ENCODE data around the gene OBSCN. TPM values are rescaled to one million over a fixed set of nuclear protein-coding genes. Genes with fewer than 3 reads are reported as not detected.

Gene OBSCN
- total and polyA plus RNA-seq, 10 of the 15 experiments (the other 5 are each of a cell fraction or from before 2014, with no cell fraction given): 0.01 to 0.36 (median 0.08) TPM; not detected in 2

DNA sequence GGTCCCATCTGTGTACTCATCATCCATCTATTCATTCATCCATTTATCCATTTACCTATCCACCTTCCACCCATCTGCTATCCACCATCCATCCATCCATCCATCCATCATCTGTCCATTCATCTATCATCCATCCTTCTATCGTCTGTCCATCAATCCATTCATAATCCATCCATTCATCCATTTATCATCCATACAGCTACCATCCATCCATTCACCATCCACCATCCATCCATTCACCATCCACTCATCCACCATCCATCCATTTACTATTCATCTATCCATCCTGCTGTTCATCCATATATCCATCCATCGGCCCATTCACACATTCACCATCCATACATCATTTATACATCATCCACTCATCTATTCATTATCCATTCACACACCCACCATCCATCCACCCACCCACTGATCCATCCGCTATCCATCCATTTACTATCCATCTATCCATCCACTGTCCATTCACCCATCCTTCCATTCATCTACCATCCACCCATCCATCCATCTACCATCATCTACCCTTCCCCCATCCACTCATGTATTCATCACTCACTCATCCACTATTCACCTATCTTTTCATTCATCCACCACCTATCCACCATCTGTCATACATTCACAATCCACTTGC lies 102.4 kb downstream of the OBSCN start:
- RAD21 ChIA-PET (ENCODE audit: unreplicated experiment): no interaction called here
- WGBS (ENCODE audit: insufficient coverage, insufficient replicate concordance, low lambda C conversion rate, missing lambda C conversion rate): 52% methylated on average over 3 of the region's 3 CpGs
- FAIRE-seq (no peak), ATAC-seq (no peak), DNase-seq (ENCODE audit: low read depth, low spot score) (no peak)
- Histone ChIP-seq H3K4me3 (no peak overlapping the region), H3K27me3 (replicated peaks in 1 of 2; ENCODE audit: control insufficient read depth in 2 of 2, insufficient read depth in 2 of 2, low read length in 1 of 2) (no peaks in the 10 kb centered on the region), H3K9me3 (replicated peaks; ENCODE audit: control insufficient read depth, insufficient read depth, low read length) (peaks cover 7% of the 10 kb centered on the region; the same call in 1 of the 3 replicates), H3K4me1 (ENCODE audit: control insufficient read depth, insufficient read depth, low read length) (no peaks in the 10 kb centered on the region), H2AFZ (ENCODE audit: control insufficient read depth, low read depth, low read length) (no peak overlapping the region), H4K20me1 (ENCODE audit: control insufficient read depth, insufficient read depth) (no peaks in the 10 kb centered on the region), H3K9ac (ENCODE audit: control insufficient read depth, insufficient read depth, low read length) (no peak overlapping the region), H3K4me2 (ENCODE audit: control insufficient read depth, insufficient read depth) (no peak overlapping the region), H3K79me2 (ENCODE audit: control insufficient read depth, insufficient read depth, low read length) (no peaks in the 10 kb centered on the region), H3K36me3 (ENCODE audit: control insufficient read depth in 2 of 2, insufficient read depth in 2 of 2, low read length in 1 of 2) (no peaks in the 10 kb centered on the region), H3K27ac (ENCODE audit: control insufficient read depth, insufficient read depth) (no peak overlapping the region)
- CTCF ChIA-PET: no interaction called here
- SMC1A ChIA-PET (ENCODE audit: uncharacterized antibody, unreplicated experiment): no interaction called here
- BruUV-seq (replicated peaks): no TSS peak
- TF ChIP-seq RCOR1 (conservative IDR thresholded peaks at IDR 0.05; ENCODE audit: low read depth, low read length) (no peak), RELB (IDR thresholded peaks at IDR 0.05; ENCODE audit: low read depth) (no peak), PML (IDR thresholded peaks at IDR 0.05; ENCODE audit: low read length) (no peak), EGR1 (IDR thresholded peaks at IDR 0.05; ENCODE audit: borderline replicate concordance in 1 of 2, low read depth in 2 of 2, low read length in 2 of 2) (no peak), PAX8 (IDR thresholded peaks at IDR 0.05) (no peak), ZNF622 (IDR thresholded peaks at IDR 0.05) (no peak), MAX (IDR thresholded peaks at IDR 0.05; ENCODE audit: low read depth, low read length) (no peak), CHD2 (IDR thresholded peaks at IDR 0.05; ENCODE audit: borderline replicate concordance, low read depth, low read length) (no peak), STAT1 (conservative IDR thresholded peaks at IDR 0.05) (no peak)
- TF ChIP-seq, protein P1, sequence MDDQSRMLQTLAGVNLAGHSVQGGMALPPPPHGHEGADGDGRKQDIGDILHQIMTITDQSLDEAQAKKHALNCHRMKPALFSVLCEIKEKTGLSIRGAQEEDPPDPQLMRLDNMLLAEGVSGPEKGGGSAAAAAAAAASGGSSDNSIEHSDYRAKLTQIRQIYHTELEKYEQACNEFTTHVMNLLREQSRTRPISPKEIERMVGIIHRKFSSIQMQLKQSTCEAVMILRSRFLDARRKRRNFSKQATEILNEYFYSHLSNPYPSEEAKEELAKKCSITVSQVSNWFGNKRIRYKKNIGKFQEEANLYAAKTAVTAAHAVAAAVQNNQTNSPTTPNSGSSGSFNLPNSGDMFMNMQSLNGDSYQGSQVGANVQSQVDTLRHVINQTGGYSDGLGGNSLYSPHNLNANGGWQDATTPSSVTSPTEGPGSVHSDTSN (IDR thresholded peaks at IDR 0.05; ENCODE audit: insufficient replicate concordance, low read depth, low read length): no peak
- TF ChIP-seq, protein P2, sequence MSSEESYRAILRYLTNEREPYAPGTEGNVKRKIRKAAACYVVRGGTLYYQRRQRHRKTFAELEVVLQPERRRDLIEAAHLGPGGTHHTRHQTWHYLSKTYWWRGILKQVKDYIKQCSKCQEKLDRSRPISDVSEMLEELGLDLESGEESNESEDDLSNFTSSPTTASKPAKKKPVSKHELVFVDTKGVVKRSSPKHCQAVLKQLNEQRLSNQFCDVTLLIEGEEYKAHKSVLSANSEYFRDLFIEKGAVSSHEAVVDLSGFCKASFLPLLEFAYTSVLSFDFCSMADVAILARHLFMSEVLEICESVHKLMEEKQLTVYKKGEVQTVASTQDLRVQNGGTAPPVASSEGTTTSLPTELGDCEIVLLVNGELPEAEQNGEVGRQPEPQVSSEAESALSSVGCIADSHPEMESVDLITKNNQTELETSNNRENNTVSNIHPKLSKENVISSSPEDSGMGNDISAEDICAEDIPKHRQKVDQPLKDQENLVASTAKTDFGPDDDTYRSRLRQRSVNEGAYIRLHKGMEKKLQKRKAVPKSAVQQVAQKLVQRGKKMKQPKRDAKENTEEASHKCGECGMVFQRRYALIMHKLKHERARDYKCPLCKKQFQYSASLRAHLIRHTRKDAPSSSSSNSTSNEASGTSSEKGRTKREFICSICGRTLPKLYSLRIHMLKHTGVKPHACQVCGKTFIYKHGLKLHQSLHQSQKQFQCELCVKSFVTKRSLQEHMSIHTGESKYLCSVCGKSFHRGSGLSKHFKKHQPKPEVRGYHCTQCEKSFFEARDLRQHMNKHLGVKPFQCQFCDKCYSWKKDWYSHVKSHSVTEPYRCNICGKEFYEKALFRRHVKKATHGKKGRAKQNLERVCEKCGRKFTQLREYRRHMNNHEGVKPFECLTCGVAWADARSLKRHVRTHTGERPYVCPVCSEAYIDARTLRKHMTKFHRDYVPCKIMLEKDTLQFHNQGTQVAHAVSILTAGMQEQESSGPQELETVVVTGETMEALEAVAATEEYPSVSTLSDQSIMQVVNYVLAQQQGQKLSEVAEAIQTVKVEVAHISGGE (CRISPR knock-in tag; IDR thresholded peaks at IDR 0.05): no peak
- POLR2A ChIA-PET: no interaction called here
- in situ Hi-C loops (cut with MboI) (no loop called here), intact Hi-C loops (cut with micrococcal nuclease; ENCODE audit: unreplicated experiment) (no loop called here)
